Endothelial cell of umbilical vein (primary cell): Measurements from ENCODE around the gene LRRK1.

Source experiments
- EZH2 ChIP-seq: IDR thresholded peaks from 2 replicates; pipeline ENCODE4 v1.6.1; 2012; ENCODE audit warnings: borderline replicate concordance, low read depth, mild to moderate bottlenecking, moderate library complexity, low read length, inconsistent platforms; ENCODE audit not compliant: severe bottlenecking
- JUN ChIP-seq: IDR thresholded peaks from 2 replicates; pipeline ENCODE4 v1.6.1; 2011; ENCODE audit warnings: borderline replicate concordance, low read depth; ENCODE audit not compliant: insufficient read length, insufficient read depth
- MYC ChIP-seq: IDR thresholded peaks from one replicate; pipeline ENCODE4 v1.6.1; 2011; ENCODE audit warnings: mild to moderate bottlenecking, low read depth, low read length
- POLR2A ChIP-seq: IDR thresholded peaks from 2 replicates; pipeline ENCODE4 v1.6.1; 2012; ENCODE audit warnings: low read depth, mild to moderate bottlenecking, control low read depth, low read length
- POLR2AphosphoS5 ChIP-seq: IDR thresholded peaks from 2 replicates; pipeline ENCODE4 v1.6.1; 2012; ENCODE audit warnings: low read depth, mild to moderate bottlenecking, control low read depth, low read length, moderate library complexity; ENCODE audit not compliant: insufficient read depth
- TF ChIP-seq, protein P1 (sequence below), 2 donors: IDR thresholded peaks; 1 replicate in 1 of 2; 2 replicates in 1 of 2; pipeline ENCODE4 v1.5.1; 2011; ENCODE audit warnings: low read length in 2 of 2, mild to moderate bottlenecking in 2 of 2, moderate library complexity in 2 of 2, control low read depth in 1 of 2, inconsistent platforms in 1 of 2, low read depth in 1 of 2; ENCODE audit not compliant: insufficient read depth in 1 of 2; ENCODE audit errors: extremely low read depth in 1 of 2

DNA sequence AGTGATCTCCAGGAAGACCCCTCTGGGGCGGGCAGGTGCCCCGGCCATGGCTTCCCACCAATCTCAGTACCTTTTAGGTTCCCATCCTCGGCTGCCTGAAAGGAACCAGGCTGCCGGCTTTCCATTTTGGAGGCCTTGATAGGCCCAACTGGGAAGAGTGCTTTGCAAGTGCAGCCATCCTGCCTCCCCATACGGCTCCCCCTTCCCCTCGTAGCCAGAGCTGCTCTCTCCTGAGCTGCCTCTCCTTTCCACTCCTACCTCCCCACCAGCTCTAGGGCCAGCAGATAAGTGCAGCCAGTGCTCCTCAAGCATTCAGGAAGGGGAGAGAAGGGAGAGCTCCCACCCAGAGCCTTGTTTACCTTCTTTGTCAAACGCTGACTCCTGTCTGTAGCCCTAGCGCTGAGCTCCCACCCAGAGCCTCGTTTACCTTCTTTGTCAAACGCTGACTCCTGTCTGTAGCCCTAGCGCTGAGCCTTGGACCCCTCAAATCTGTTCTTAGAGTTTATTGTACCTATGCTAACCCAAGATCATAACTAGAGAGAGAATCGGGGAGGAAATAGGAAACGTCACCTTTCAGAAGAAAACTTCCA lies 133.0 kb downstream of the LRRK1 start:
- TF ChIP-seq, protein P1, sequence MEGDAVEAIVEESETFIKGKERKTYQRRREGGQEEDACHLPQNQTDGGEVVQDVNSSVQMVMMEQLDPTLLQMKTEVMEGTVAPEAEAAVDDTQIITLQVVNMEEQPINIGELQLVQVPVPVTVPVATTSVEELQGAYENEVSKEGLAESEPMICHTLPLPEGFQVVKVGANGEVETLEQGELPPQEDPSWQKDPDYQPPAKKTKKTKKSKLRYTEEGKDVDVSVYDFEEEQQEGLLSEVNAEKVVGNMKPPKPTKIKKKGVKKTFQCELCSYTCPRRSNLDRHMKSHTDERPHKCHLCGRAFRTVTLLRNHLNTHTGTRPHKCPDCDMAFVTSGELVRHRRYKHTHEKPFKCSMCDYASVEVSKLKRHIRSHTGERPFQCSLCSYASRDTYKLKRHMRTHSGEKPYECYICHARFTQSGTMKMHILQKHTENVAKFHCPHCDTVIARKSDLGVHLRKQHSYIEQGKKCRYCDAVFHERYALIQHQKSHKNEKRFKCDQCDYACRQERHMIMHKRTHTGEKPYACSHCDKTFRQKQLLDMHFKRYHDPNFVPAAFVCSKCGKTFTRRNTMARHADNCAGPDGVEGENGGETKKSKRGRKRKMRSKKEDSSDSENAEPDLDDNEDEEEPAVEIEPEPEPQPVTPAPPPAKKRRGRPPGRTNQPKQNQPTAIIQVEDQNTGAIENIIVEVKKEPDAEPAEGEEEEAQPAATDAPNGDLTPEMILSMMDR (IDR thresholded peaks at IDR 0.05; ENCODE audit: extremely low read depth in 1 of 2, insufficient read depth in 1 of 2, low read depth in 1 of 2, low read length in 2 of 2), result no peak
- TF ChIP-seq JUN, result no peak
- no peak for TF ChIP-seq MYC
- no peak for TF ChIP-seq EZH2
- no peak for TF ChIP-seq POLR2AphosphoS5
- no peak for TF ChIP-seq POLR2A
